T-helper 1 cell treated with Interleukin-12 subunit alpha and Interleukin-12 subunit beta and Interleukin-4 antibody, amounts not matched to agents 30 μg/mL and 1 μg/mL, for 36 hours (primary cell): Measurements from ENCODE around the gene PARD3B.

ENCODE experiments used
- H3K27ac Mint-ChIP-seq: one replicate; pipeline ENCODE4 v1.8.0; 2021; ENCODE audit warnings: mild to moderate bottlenecking, mixed read lengths
- H3K27me3 Mint-ChIP-seq: one replicate; pipeline ENCODE4 v1.8.0; 2021; ENCODE audit warnings: low read depth, mixed read lengths
- H3K36me3 Mint-ChIP-seq: one replicate; pipeline ENCODE4 v1.8.0; 2021; ENCODE audit warnings: low read depth, mixed read lengths
- H3K4me1 Mint-ChIP-seq: one replicate; pipeline ENCODE4 v1.8.0; 2021; ENCODE audit warnings: low read depth, mixed read lengths
- H3K4me3 Mint-ChIP-seq: one replicate; pipeline ENCODE4 v1.8.0; 2021; ENCODE audit warnings: mild to moderate bottlenecking, moderate library complexity, mixed read lengths
- H3K9me3 Mint-ChIP-seq: one replicate; pipeline ENCODE4 v1.8.0; 2021; ENCODE audit warnings: mixed read lengths

The PARD3B gene

GRCh38 chr2:205408696-205409095, 863.4 kb downstream of the PARD3B start:
- Mint-ChIP-seq H3K27me3 (peaks cover 11% of the 10 kb centered on the region), H3K27ac (no peak overlapping the region), H3K9me3 (no peaks in the 10 kb centered on the region)

DNA sequence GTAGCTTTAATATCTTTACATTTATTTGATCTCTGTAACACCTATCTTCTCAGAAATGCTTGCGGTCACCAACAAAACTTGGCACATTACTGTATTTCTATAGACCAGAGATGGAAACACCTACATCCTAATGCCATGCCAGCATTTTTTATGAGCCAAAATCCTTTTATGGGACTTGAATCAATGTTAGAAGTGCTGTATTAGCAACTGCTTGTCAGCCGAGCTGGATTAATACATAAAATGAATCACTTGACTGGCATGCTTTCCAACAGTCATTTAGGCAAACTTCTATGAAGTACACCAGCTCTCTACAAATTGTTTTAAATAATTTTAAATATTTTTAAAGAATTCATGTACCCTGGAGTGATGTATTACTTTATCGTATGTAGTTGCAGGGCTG, 864.1 kb downstream of the PARD3B start:
- H3K27me3 Mint-ChIP-seq, result peaks cover 15% of the 10 kb centered on the region
- no peaks in the 10 kb centered on the region for H3K36me3 Mint-ChIP-seq
- no peak overlapping the region for H3K4me3 Mint-ChIP-seq

More at GRCh38 chr2:205408696-205409095, 863.4 kb downstream of the PARD3B start:
- Mint-ChIP-seq H3K36me3 (no peaks in the 10 kb centered on the region), H3K4me3 (no peak overlapping the region), H3K4me1 (no peaks in the 10 kb centered on the region)

DNA sequence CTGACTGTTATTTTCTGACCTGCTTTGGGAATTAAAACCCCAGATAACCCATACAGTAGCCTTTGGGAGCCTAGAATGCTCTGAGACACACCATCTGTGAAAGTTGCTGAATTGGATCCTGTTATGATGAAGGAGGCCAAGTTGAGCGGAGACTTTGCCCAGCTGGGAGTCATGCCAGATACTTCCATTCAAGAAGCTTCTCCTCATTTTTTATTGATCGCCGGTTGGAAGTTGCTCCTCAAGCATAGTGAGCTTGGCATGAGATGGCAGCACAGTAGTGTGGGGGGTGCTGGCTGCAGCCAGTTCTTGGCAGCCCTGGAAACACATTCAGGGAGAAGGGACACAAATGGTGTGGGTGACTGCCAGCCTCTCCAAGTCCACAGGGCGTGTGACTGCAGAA, 866.3 kb downstream of the PARD3B start:
- Mint-ChIP-seq H3K36me3 (no peaks in the 10 kb centered on the region), H3K4me3 (no peak overlapping the region), H3K27me3 (peaks cover 20% of the 10 kb centered on the region), H3K27ac (no peak overlapping the region), H3K9me3 (no peaks in the 10 kb centered on the region), H3K4me1 (no peaks in the 10 kb centered on the region)

More for the DNA sequence above, 864.1 kb downstream of the PARD3B start:
- H3K4me1 Mint-ChIP-seq, result no peaks in the 10 kb centered on the region
- no peak overlapping the region for H3K27ac Mint-ChIP-seq
- H3K9me3 Mint-ChIP-seq, result no peaks in the 10 kb centered on the region

DNA sequence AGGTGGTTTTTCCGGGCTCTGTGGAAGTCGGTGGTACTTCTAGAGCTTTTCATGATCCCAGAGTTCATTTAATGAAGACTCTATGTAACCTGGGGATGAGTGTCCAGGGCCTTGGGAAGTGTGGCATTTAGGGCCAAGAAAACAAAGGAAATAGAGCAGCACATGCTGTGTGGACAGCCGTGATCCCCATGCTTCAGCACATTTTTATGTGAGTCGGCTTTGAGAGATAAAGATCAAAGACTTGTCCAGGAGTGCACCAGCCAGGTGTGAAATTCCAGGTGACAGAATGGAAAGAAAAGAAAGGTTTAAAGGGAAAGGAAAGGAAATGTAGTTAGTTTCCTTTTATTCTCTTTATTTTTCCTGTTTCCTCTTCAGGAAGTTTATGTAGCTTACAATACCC, 879.1 kb downstream of the PARD3B start:
- Mint-ChIP-seq H3K36me3 (no peaks in the 10 kb centered on the region), H3K9me3 (peaks cover 9% of the 10 kb centered on the region), H3K27ac (no peak overlapping the region), H3K4me3 (no peak overlapping the region), H3K27me3 (no peaks in the 10 kb centered on the region), H3K4me1 (no peaks in the 10 kb centered on the region)

GRCh38 chr2:205425102-205425501, 879.8 kb downstream of the PARD3B start:
- no peak overlapping the region for H3K4me3 Mint-ChIP-seq
- H3K36me3 Mint-ChIP-seq, result no peaks in the 10 kb centered on the region
- H3K4me1 Mint-ChIP-seq, result no peaks in the 10 kb centered on the region

GRCh38 chr2:205427112-205427511, 881.8 kb downstream of the PARD3B start:
- H3K4me1 Mint-ChIP-seq, result no peaks in the 10 kb centered on the region
- H3K9me3 Mint-ChIP-seq, result peaks cover under 1% of the 10 kb centered on the region
- H3K27me3 Mint-ChIP-seq, result no peaks in the 10 kb centered on the region
- no peak overlapping the region for H3K27ac Mint-ChIP-seq
- H3K36me3 Mint-ChIP-seq, result no peaks in the 10 kb centered on the region
- no peak overlapping the region for H3K4me3 Mint-ChIP-seq

More at GRCh38 chr2:205425102-205425501, 879.8 kb downstream of the PARD3B start:
- Mint-ChIP-seq H3K9me3 (peaks cover 9% of the 10 kb centered on the region), H3K27me3 (no peaks in the 10 kb centered on the region), H3K27ac (no peak overlapping the region)

DNA sequence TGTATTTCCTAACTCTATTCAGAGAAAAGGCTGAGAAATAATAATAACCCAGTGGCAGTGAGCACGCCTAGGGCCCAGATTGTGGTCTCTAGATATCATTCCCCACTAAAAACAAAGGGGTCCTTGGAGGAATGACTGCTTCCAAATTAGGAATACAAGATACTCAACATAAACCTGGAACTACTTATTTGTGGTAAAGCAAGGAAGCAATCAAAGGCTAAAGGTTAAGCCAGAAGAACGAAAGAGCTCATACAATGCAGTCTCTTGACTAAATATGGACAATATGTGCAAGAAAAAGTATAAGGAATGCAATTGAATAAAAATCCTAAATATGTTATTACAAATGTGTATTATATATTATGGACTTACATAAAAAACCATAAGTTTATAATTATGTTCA, 883.5 kb downstream of the PARD3B start:
- Mint-ChIP-seq H3K27ac (no peak overlapping the region), H3K4me1 (no peaks in the 10 kb centered on the region), H3K36me3 (no peaks in the 10 kb centered on the region), H3K27me3 (no peaks in the 10 kb centered on the region), H3K4me3 (no peak overlapping the region), H3K9me3 (no peaks in the 10 kb centered on the region)

DNA sequence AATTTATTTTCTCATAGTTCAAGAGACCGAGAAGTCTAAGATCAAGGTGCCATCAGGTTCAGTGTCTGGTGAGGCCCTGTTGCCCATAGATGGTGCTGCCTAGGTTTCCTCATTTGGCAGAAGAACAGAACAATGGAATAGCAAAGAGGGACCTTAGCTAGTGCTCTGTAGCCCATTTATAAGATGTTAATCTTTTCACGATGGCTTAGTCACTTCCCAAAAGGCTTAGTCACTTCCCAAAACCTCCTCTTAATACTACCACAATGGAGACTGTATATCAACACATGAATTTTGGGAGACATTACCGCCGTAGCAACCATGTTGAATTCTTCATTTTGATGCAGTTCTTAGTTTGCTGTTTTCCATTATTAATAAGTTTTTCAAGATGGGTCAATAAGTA, 890.7 kb downstream of the PARD3B start:
- H3K27ac Mint-ChIP-seq, result no peak overlapping the region
- no peaks in the 10 kb centered on the region for H3K36me3 Mint-ChIP-seq
- no peaks in the 10 kb centered on the region for H3K9me3 Mint-ChIP-seq
- H3K27me3 Mint-ChIP-seq, result peaks cover 4% of the 10 kb centered on the region
- H3K4me1 Mint-ChIP-seq, result peaks cover 2% of the 10 kb centered on the region
- H3K4me3 Mint-ChIP-seq, result no peak overlapping the region

DNA sequence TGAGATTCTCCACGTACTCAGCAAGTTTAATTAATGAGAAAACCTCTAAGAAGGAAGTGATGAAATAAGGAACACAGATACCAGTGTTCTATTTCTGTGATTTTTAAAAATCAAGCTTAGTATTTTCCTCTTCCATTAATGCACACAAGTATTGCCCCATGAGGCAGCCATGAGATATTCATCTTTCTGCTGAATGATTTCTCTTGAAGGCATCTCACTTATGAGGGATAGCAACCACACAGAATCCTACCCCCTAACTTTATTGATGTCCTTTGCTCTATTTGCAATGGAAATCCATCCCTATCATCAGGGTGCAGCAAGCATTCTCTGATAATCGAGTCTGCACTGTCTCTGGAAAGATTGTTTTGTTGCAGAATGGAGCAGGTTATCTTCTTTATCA, 893.0 kb downstream of the PARD3B start:
- H3K4me1 Mint-ChIP-seq, result peaks cover 2% of the 10 kb centered on the region
- no peaks in the 10 kb centered on the region for H3K36me3 Mint-ChIP-seq
- H3K9me3 Mint-ChIP-seq, result peaks cover 5% of the 10 kb centered on the region

GRCh38 chr2:205439621-205440020, 894.3 kb downstream of the PARD3B start:
- Mint-ChIP-seq H3K36me3 (no peaks in the 10 kb centered on the region), H3K4me3 (no peak overlapping the region), H3K27me3 (peaks cover 4% of the 10 kb centered on the region), H3K9me3 (peaks cover 8% of the 10 kb centered on the region), H3K4me1 (peaks cover 2% of the 10 kb centered on the region), H3K27ac (no peak overlapping the region)

More for the DNA sequence above, 893.0 kb downstream of the PARD3B start:
- H3K27ac Mint-ChIP-seq, result no peak overlapping the region
- peaks cover 4% of the 10 kb centered on the region for H3K27me3 Mint-ChIP-seq
- no peak overlapping the region for H3K4me3 Mint-ChIP-seq

- peaks cover 4% of the 10 kb centered on the region for H3K27me3 Mint-ChIP-seq
- H3K9me3 Mint-ChIP-seq, result peaks cover 8% of the 10 kb centered on the region
- peaks cover 2% of the 10 kb centered on the region for H3K4me1 Mint-ChIP-seq
- H3K4me3 Mint-ChIP-seq, result no peak overlapping the region
- no peaks in the 10 kb centered on the region for H3K36me3 Mint-ChIP-seq
- no peak overlapping the region for H3K27ac Mint-ChIP-seq
Measured at GRCh38 chr2:205441524-205441923, 896.2 kb downstream of the PARD3B start.

- no peaks in the 10 kb centered on the region for H3K27me3 Mint-ChIP-seq
- no peak overlapping the region for H3K27ac Mint-ChIP-seq
- H3K9me3 Mint-ChIP-seq, result peaks cover 4% of the 10 kb centered on the region
- H3K36me3 Mint-ChIP-seq, result no peaks in the 10 kb centered on the region
- H3K4me3 Mint-ChIP-seq, result no peak overlapping the region
- no peaks in the 10 kb centered on the region for H3K4me1 Mint-ChIP-seq
Measured at GRCh38 chr2:205448189-205448588, 902.9 kb downstream of the PARD3B start.

GRCh38 chr2:205451901-205452512, 906.7 kb downstream of the PARD3B start:
- Mint-ChIP-seq H3K36me3 (no peaks in the 10 kb centered on the region), H3K27me3 (no peaks in the 10 kb centered on the region), H3K27ac (no peak overlapping the region), H3K9me3 (no peaks in the 10 kb centered on the region), H3K4me3 (no peak overlapping the region), H3K4me1 (no peaks in the 10 kb centered on the region)

GRCh38 chr2:205453202-205453601, 907.9 kb downstream of the PARD3B start:
- Mint-ChIP-seq H3K4me1 (no peaks in the 10 kb centered on the region), H3K27ac (no peak overlapping the region), H3K36me3 (no peaks in the 10 kb centered on the region), H3K4me3 (no peak overlapping the region), H3K9me3 (no peaks in the 10 kb centered on the region), H3K27me3 (peaks cover 2% of the 10 kb centered on the region)

- Mint-ChIP-seq H3K36me3 (no peaks in the 10 kb centered on the region), H3K27ac (no peak overlapping the region), H3K4me1 (no peaks in the 10 kb centered on the region), H3K27me3 (peaks cover 4% of the 10 kb centered on the region), H3K4me3 (no peak overlapping the region), H3K9me3 (no peaks in the 10 kb centered on the region)
Measured at GRCh38 chr2:205456682-205457081, 911.4 kb downstream of the PARD3B start.

- Mint-ChIP-seq H3K27me3 (peaks cover 4% of the 10 kb centered on the region), H3K4me3 (no peak overlapping the region), H3K27ac (no peak overlapping the region), H3K9me3 (no peaks in the 10 kb centered on the region), H3K4me1 (no peaks in the 10 kb centered on the region), H3K36me3 (no peaks in the 10 kb centered on the region)
Measured at GRCh38 chr2:205460217-205460616, 914.9 kb downstream of the PARD3B start.
